HepG2 (cell line): ENCODE measurements around the gene LAG3. TPM values are rescaled to one million over a fixed set of nuclear protein-coding genes. Genes with fewer than 3 reads are reported as not detected.

ENCODE experiments used
- ATAC-seq: fragments of 200-7000 bp; cut with Tn5 transposase; 3 replicates; pipeline ENCODE4 v1.9.1; 2020; ENCODE audit warnings: mild to moderate bottlenecking, moderate library complexity
- BruUV-seq: library from RNA; stranded (reverse); fragments of 400-500 nt; replicated peaks from 2 replicates; lab custom pipeline; 2021; lab: Mats Ljungman, UMichigan
- CTCF ChIA-PET: fragments of 300-600 bp; formaldehyde crosslinking; extraction: SDS; loops from one replicate; lab custom pipeline; 2021; ENCODE audit warnings: low total read pairs, inconsistent platforms, low intra/inter-chr PET ratio; lab: Yijun Ruan, JAX
- POLR2A ChIA-PET: fragments of 350-600 bp; sonication (Branson Sonifier 250); formaldehyde crosslinking; loops from one replicate; lab custom pipeline; 2020; ENCODE audit warnings: antibody characterized with exemption, inconsistent platforms; lab: Yijun Ruan, JAX
- DNase-seq: peaks from one replicate; pipeline ENCODE4 v3.0.0-alpha.2; 2015; ENCODE audit warnings: low spot score
- FAIRE-seq: peaks from 3 replicates; lab custom pipeline; 2011; peaks lifted over from hg19 to GRCh38; lab: Jason Lieb, UNC
- H2AFZ ChIP-seq: one replicate; pipeline ENCODE4 v1.6.1; 2011; ENCODE audit warnings: low read length, inconsistent platforms
- H3K27ac ChIP-seq: fragments of 300-600 bp; 3 replicates; pipeline ENCODE4 v1.8.0; 2011; ENCODE audit warnings: mixed run types, mild to moderate bottlenecking, mixed read lengths, low read length, inconsistent platforms; ENCODE audit not compliant: insufficient read depth; ENCODE audit errors: extremely low read length
- H3K27me3 ChIP-seq, 2 experiments: fragments of 200-600 bp in 1 of 2; 2 replicates in 1 of 2; 3 replicates in 1 of 2; pipeline versions ENCODE4 v1.6.0 to v1.8.0; 2011; ENCODE audit warnings: low read length in 2 of 2, mild to moderate bottlenecking in 2 of 2, moderate library complexity in 2 of 2, inconsistent platforms in 1 of 2; ENCODE audit not compliant: insufficient read depth in 2 of 2, control insufficient read depth in 1 of 2
- H3K36me3 ChIP-seq, 2 experiments: fragments of 200-600 bp in 1 of 2; replicated peaks in 1 of 2; 2 replicates in 1 of 2; 3 replicates in 1 of 2; pipeline versions ENCODE4 v1.5.1 to v1.8.0; 2011; ENCODE audit warnings: low read length in 2 of 2, inconsistent platforms in 1 of 2; ENCODE audit not compliant: insufficient read depth in 2 of 2, control insufficient read depth in 1 of 2
- H3K4me1 ChIP-seq: 2 replicates; pipeline ENCODE4 v1.5.1; 2012; ENCODE audit warnings: low read length, inconsistent platforms; ENCODE audit not compliant: insufficient read depth
- H3K4me2 ChIP-seq: 2 replicates; pipeline ENCODE4 v1.6.0; 2011; ENCODE audit warnings: low read depth, low read length, inconsistent platforms
- H3K4me3 ChIP-seq, 3 experiments: fragments of 200-600 bp in 1 of 3; sonication (generic), shearing (Covaris generic) in 1 of 3; replicated peaks in 1 of 3; 2 replicates each; pipeline ENCODE4 v1.5.1; 2011 to 2016; ENCODE audit warnings: low read length in 3 of 3, inconsistent platforms in 2 of 3, low read depth in 2 of 3, mild to moderate bottlenecking in 2 of 3, control low read depth in 1 of 3, mixed read lengths in 1 of 3; ENCODE audit not compliant: insufficient read depth in 1 of 3
- H3K79me2 ChIP-seq: one replicate; pipeline ENCODE4 v1.6.1; 2011; ENCODE audit warnings: low read length, inconsistent platforms; ENCODE audit not compliant: insufficient read depth
- H3K9ac ChIP-seq: 2 replicates; pipeline ENCODE4 v1.6.0; 2011; ENCODE audit warnings: mild to moderate bottlenecking, low read depth, low read length, inconsistent platforms; ENCODE audit not compliant: insufficient read depth
- H3K9me3 ChIP-seq: 2 replicates; pipeline ENCODE4 v1.5.1; 2012; ENCODE audit warnings: mild to moderate bottlenecking, low read length
- H4K20me1 ChIP-seq: 2 replicates; pipeline ENCODE4 v1.6.0; 2011; ENCODE audit warnings: inconsistent platforms, mild to moderate bottlenecking, low read length, moderate library complexity; ENCODE audit not compliant: insufficient read depth
- BCL6 ChIP-seq: IDR thresholded peaks from 2 replicates; pipeline ENCODE4 v1.6.1; 2016; ENCODE audit warnings: missing genetic modification reagents, missing compliant biosample characterization
- DR1 ChIP-seq: sonication (generic); formaldehyde crosslinking; IDR thresholded peaks from 2 replicates; pipeline ENCODE4 v1.8.0; 2021; ENCODE audit warnings: mild to moderate bottlenecking, missing genetic modification reagents, inconsistent platforms
- HNRNPL ChIP-seq: fragments of 200-400 bp; formaldehyde crosslinking; IDR thresholded peaks from 2 replicates; pipeline ENCODE4 v1.6.1; 2017; ENCODE audit warnings: mild to moderate bottlenecking, low read depth, low read length
- NR2F2 ChIP-seq: IDR thresholded peaks from 2 replicates; pipeline ENCODE4 v1.6.1; 2012; ENCODE audit warnings: low read depth, inconsistent platforms, borderline replicate concordance
- PPARG ChIP-seq: conservative IDR thresholded peaks from 2 replicates; pipeline ENCODE4 v1.6.1; 2016; ENCODE audit warnings: missing biosample characterization, missing genetic modification reagents
- SP140L ChIP-seq: sonication (generic); formaldehyde crosslinking; IDR thresholded peaks from 2 replicates; pipeline ENCODE4 v1.4.0; 2020; ENCODE audit warnings: missing genetic modification reagents, borderline replicate concordance
- ZNF564 ChIP-seq: sonication (generic); formaldehyde crosslinking; IDR thresholded peaks from 2 replicates; pipeline ENCODE4 v1.8.1; 2023; ENCODE audit warnings: mild to moderate bottlenecking, missing genetic modification reagents
- ZNF577 ChIP-seq: sonication (generic); formaldehyde crosslinking; IDR thresholded peaks from 2 replicates; pipeline ENCODE4 v1.4.0; 2020; ENCODE audit warnings: mild to moderate bottlenecking, low read depth, missing genetic modification reagents, borderline replicate concordance
- ZNF629 ChIP-seq: sonication (generic); formaldehyde crosslinking; conservative IDR thresholded peaks from 2 replicates; pipeline ENCODE4 v1.5.0; 2020; ENCODE audit warnings: missing genetic modification reagents
- WGBS: methylation state at CpG from one replicate; pipeline ENCODE4 v1.1.6; 2017; ENCODE audit warnings: low lambda C conversion rate; 5-methylcytosine and 5-hydroxymethylcytosine counted together
- in situ Hi-C: cut with HindIII; loops from 2 replicates; pipeline ENCODE4 v1.10.0; 2017; ENCODE audit warnings: low pct_unique_long_range_greater_than_20kb; ENCODE audit not compliant: extremely low pct_ligation_motif_present
- intact Hi-C: fragments of 100-400 bp; cut with micrococcal nuclease; formaldehyde crosslinking; loops from one replicate; pipeline ENCODE4 v1.10.0; 2022; ENCODE audit not compliant: unreplicated experiment
- polyA plus RNA-seq, 8 experiments: library from polyadenylated mRNA; depleted of rRNA in 3 of 8; stranded (reverse) in 7 of 8; unstranded in 1 of 8; fragments of >200 nt; fragmentation: Illumina TruSeq in 4 of 8; extraction: Trizol in 4 of 8; gene quantifications; 2 replicates each; pipeline versions ENCODE4 v1.2.1 to v1.2.3, GENCODE V29; 2011 to 2016; ENCODE audit warnings: low read depth in 4 of 8, missing spikeins in 1 of 8, mixed read lengths in 1 of 8; ENCODE audit not compliant: insufficient read depth in 1 of 8
- total RNA-seq, 5 experiments: library from RNA; depleted of rRNA; stranded (reverse); fragments of >200 nt; fragmentation: Illumina TruSeq; extraction: Trizol; gene quantifications; 2 replicates each; pipeline ENCODE4 v1.2.3, GENCODE V29; 2016; ENCODE audit warnings: low read depth in 1 of 5
- TF ChIP-seq, protein P1 (sequence below): sonication (generic); formaldehyde crosslinking; IDR thresholded peaks from 2 replicates; pipeline ENCODE4 v1.4.0; 2020; ENCODE audit warnings: missing genetic modification reagents, mild to moderate bottlenecking, borderline replicate concordance
- TF ChIP-seq, protein P2 (sequence below): sonication (generic); formaldehyde crosslinking; IDR thresholded peaks from 2 replicates; pipeline ENCODE4 v1.4.0; 2020; ENCODE audit warnings: mild to moderate bottlenecking, missing genetic modification reagents
- TF ChIP-seq, protein P3 (sequence below): sonication (generic); formaldehyde crosslinking; IDR thresholded peaks from 2 replicates; pipeline ENCODE4 v1.5.1; 2020; ENCODE audit warnings: mild to moderate bottlenecking, missing genetic modification reagents, moderate library complexity
- TF ChIP-seq, protein P4 (sequence below): sonication (generic); formaldehyde crosslinking; IDR thresholded peaks from 2 replicates; pipeline ENCODE4 v1.5.1; 2020; ENCODE audit warnings: missing genetic modification reagents, mild to moderate bottlenecking, borderline replicate concordance

LAG3 gene
- total and polyA plus RNA-seq, 2 of the 13 experiments (the other 11 are each of a cell fraction or from before 2014, with no cell fraction given): 0.11 to 0.26 TPM

DNA sequence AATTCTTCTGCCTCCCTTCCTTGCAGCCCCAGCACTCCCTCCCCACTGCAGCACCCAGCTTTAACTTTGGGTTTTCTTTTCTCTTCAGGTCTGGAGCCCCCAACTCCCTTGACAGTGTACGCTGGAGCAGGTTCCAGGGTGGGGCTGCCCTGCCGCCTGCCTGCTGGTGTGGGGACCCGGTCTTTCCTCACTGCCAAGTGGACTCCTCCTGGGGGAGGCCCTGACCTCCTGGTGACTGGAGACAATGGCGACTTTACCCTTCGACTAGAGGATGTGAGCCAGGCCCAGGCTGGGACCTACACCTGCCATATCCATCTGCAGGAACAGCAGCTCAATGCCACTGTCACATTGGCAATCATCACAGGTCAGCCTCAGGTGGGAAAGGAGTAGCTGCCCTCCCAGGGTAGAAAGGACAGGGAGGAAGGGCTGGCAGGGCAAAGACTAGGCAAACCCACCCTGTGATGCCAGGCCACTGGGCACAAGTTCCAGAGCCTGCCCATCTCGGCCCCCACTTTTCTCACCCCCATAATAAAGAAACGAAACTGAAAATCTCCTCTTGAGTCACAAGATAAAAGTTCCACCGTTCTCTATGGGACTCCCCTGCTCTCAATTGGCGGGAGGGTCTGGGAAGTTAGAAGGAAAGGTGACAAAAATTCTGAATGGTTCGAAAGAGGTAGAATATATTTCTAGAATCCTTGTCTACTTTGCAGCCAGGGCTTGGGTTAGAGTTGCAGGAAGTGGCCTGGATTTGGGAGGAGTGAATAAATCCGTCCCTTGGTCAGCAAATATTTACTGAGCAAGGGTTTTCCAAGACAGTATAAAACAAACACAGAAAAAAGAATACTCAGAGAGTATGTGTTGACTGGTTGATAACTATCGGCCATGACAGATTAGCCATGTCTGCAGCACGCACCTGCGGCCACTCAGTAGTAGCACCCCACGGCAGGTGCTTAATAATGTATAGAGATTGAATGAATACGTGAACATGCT is 3.2 kb downstream of the LAG3 start:
- Histone ChIP-seq H3K79me2 (no peaks in the 10 kb centered on the region), H3K27ac (no peak overlapping the region), H4K20me1 (no peaks in the 10 kb centered on the region), H3K4me2 (peak overlapping the region; percentile 52), H3K27me3 (no peaks in the 10 kb centered on the region; a peak in 1 of 5 replicates), H2AFZ (no peak overlapping the region), H3K4me1 (peaks cover 91% of the 10 kb centered on the region), H3K36me3 (0 out of 5 replicates have a peak, but pooled peaks cover 0 to 4% of the 10 kb centered on the region in 2 experiments), H3K9ac (no peak overlapping the region), H3K4me3 (peak overlapping the region in 1 of 3 experiments; percentile 35; a peak in 2 of 6 replicates), H3K9me3 (no peaks in the 10 kb centered on the region)
- in situ Hi-C loops: no loop called here
- intact Hi-C loops: no loop called here
- no TSS peak for BruUV-seq
- ChIA-PET POLR2A (interaction anchor here (0.5 to 5.5 kb wide), 3 partner anchors 9 to 52 kb away, joined by 3 to 59 read pairs (median 17); partner anchors contain the start of genes COPS7A, MLF2 and PTMS), CTCF (no interaction called here)
- ATAC-seq (peak; percentile 2; the same call in 1 of the 3 replicates), FAIRE-seq (peak; percentile 85), DNase-seq (peak; percentile 60)
- 15% methylated on average over 14 of the region's 16 CpGs for WGBS
- TF ChIP-seq, protein P1, sequence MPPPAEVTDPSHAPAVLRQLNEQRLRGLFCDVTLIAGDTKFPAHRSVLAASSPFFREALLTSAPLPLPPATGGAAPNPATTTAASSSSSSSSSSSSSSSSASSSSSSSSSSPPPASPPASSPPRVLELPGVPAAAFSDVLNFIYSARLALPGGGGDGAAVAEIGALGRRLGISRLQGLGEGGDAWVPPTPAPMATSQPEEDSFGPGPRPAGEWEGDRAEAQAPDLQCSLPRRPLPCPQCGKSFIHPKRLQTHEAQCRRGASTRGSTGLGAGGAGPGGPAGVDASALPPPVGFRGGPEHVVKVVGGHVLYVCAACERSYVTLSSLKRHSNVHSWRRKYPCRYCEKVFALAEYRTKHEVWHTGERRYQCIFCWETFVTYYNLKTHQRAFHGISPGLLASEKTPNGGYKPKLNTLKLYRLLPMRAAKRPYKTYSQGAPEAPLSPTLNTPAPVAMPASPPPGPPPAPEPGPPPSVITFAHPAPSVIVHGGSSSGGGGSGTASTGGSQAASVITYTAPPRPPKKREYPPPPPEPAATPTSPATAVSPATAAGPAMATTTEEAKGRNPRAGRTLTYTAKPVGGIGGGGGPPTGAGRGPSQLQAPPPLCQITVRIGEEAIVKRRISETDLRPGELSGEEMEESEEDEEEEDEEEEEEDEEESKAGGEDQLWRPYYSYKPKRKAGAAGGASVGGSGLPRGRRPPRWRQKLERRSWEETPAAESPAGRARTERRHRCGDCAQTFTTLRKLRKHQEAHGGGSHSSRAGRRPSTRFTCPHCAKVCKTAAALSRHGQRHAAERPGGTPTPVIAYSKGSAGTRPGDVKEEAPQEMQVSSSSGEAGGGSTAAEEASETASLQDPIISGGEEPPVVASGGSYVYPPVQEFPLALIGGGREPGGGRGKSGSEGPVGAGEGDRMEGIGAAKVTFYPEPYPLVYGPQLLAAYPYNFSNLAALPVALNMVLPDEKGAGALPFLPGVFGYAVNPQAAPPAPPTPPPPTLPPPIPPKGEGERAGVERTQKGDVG: no peak
- TF ChIP-seq ZNF629 (CRISPR knock-in tag): no peak
- TF ChIP-seq, protein P2, sequence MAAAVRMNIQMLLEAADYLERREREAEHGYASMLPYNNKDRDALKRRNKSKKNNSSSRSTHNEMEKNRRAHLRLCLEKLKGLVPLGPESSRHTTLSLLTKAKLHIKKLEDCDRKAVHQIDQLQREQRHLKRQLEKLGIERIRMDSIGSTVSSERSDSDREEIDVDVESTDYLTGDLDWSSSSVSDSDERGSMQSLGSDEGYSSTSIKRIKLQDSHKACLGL (CRISPR knock-in tag): no peak
- TF ChIP-seq BCL6 (CRISPR knock-in tag): peak; percentile 97
- TF ChIP-seq ZNF577 (CRISPR knock-in tag): no peak
- TF ChIP-seq, protein P3, sequence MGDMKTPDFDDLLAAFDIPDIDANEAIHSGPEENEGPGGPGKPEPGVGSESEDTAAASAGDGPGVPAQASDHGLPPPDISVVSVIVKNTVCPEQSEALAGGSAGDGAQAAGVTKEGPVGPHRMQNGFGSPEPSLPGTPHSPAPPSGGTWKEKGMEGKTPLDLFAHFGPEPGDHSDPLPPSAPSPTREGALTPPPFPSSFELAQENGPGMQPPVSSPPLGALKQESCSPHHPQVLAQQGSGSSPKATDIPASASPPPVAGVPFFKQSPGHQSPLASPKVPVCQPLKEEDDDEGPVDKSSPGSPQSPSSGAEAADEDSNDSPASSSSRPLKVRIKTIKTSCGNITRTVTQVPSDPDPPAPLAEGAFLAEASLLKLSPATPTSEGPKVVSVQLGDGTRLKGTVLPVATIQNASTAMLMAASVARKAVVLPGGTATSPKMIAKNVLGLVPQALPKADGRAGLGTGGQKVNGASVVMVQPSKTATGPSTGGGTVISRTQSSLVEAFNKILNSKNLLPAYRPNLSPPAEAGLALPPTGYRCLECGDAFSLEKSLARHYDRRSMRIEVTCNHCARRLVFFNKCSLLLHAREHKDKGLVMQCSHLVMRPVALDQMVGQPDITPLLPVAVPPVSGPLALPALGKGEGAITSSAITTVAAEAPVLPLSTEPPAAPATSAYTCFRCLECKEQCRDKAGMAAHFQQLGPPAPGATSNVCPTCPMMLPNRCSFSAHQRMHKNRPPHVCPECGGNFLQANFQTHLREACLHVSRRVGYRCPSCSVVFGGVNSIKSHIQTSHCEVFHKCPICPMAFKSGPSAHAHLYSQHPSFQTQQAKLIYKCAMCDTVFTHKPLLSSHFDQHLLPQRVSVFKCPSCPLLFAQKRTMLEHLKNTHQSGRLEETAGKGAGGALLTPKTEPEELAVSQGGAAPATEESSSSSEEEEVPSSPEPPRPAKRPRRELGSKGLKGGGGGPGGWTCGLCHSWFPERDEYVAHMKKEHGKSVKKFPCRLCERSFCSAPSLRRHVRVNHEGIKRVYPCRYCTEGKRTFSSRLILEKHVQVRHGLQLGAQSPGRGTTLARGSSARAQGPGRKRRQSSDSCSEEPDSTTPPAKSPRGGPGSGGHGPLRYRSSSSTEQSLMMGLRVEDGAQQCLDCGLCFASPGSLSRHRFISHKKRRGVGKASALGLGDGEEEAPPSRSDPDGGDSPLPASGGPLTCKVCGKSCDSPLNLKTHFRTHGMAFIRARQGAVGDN (CRISPR knock-in tag): peak; percentile 61
- no peak for TF ChIP-seq DR1 (CRISPR knock-in tag)
- peak; percentile 74 for TF ChIP-seq NR2F2
- no peak for TF ChIP-seq HNRNPL
- peak; percentile 77 for TF ChIP-seq PPARG (CRISPR knock-in tag)
- no peak for TF ChIP-seq SP140L (CRISPR knock-in tag)
- TF ChIP-seq, protein P4, sequence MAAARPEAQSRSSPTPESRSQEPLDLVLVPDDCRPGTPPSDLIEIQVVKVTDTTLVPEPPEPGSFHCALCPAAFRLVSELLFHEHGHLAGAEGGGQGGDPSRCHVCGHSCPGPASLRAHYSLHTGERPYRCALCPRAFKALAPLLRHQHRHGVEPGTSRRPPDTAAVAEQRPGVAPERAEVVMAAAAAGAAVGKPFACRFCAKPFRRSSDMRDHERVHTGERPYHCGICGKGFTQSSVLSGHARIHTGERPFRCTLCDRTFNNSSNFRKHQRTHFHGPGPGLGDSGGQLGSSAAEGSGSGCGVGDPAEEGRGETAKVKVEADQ: no peak
- TF ChIP-seq ZNF564 (CRISPR knock-in tag): no peak
